CD14-positive monocyte (primary cell): ENCODE data around the gene UBA1. TPM values are rescaled to one million over a fixed set of nuclear protein-coding genes. Genes with fewer than 3 reads are reported as not detected.

Experiments
- DNase-seq, 3 donors: peaks; one replicate each; pipeline ENCODE4 v3.0.0-alpha.2; 2011 to 2022
- H2AFZ ChIP-seq: 2 replicates; pipeline ENCODE4 v1.6.0; 2012; ENCODE audit warnings: mild to moderate bottlenecking, low read depth, low read length, inconsistent platforms; ENCODE audit not compliant: insufficient read depth, poor library complexity, severe bottlenecking
- H3K27ac ChIP-seq, 2 donors: 1 replicate in 1 of 2; 2 replicates in 1 of 2; pipeline ENCODE4 v1.5.1; 2012 to 2013; ENCODE audit warnings: low read length in 2 of 2, control low read depth in 1 of 2, inconsistent platforms in 1 of 2, low read depth in 1 of 2, mild to moderate bottlenecking in 1 of 2
- H3K27me3 ChIP-seq, 2 donors: one replicate each; pipeline versions ENCODE4 v1.6.0 to v1.6.1; 2011 to 2013; ENCODE audit warnings: low read length in 2 of 2; ENCODE audit not compliant: control insufficient read depth in 2 of 2, insufficient read depth in 2 of 2
- H3K36me3 ChIP-seq, 2 donors: replicated peaks in 1 of 2; 1 replicate in 1 of 2; 2 replicates in 1 of 2; pipeline versions ENCODE4 v1.5.1 to v1.6.1; 2012 to 2013; ENCODE audit warnings: low read length in 2 of 2, control low read depth in 1 of 2, inconsistent platforms in 1 of 2, mild to moderate bottlenecking in 1 of 2; ENCODE audit not compliant: insufficient read depth in 2 of 2, control insufficient read depth in 1 of 2
- H3K4me1 ChIP-seq, 2 donors: 1 replicate in 1 of 2; 2 replicates in 1 of 2; pipeline versions ENCODE4 v1.5.1 to v1.6.1; 2012 to 2013; ENCODE audit warnings: low read length in 2 of 2, control low read depth in 1 of 2, inconsistent platforms in 1 of 2, mild to moderate bottlenecking in 1 of 2, moderate library complexity in 1 of 2; ENCODE audit not compliant: insufficient read depth in 2 of 2, control insufficient read depth in 1 of 2
- H3K4me2 ChIP-seq: replicated peaks from 2 replicates; pipeline ENCODE3; 2012; ENCODE audit warnings: low read length, moderate library complexity, mild to moderate bottlenecking; ENCODE audit not compliant: poor library complexity, severe bottlenecking; ENCODE audit errors: extremely low read depth
- H3K4me3 ChIP-seq, 3 experiments: fragments of 200-600 bp in 1 of 3; sonication (generic) in 1 of 3; replicated peaks in 1 of 3; 1 replicate in 2 of 3; 2 replicates in 1 of 3; pipeline ENCODE4 v1.5.1; 2011 to 2013; ENCODE audit warnings: low read length in 3 of 3, mild to moderate bottlenecking in 3 of 3, control low read depth in 2 of 3, low read depth in 2 of 3, inconsistent platforms in 1 of 3, moderate library complexity in 1 of 3
- H3K79me2 ChIP-seq: 2 replicates; pipeline ENCODE4 v1.6.0; 2012; ENCODE audit warnings: mild to moderate bottlenecking, control low read depth, inconsistent platforms, low read length, moderate library complexity; ENCODE audit not compliant: insufficient read depth
- H3K9ac ChIP-seq: 2 replicates; pipeline ENCODE4 v1.6.0; 2017; ENCODE audit warnings: low read length, mild to moderate bottlenecking; ENCODE audit not compliant: insufficient read depth, poor library complexity, severe bottlenecking
- H3K9me3 ChIP-seq, 2 donors: replicated peaks in 1 of 2; 1 replicate in 1 of 2; 2 replicates in 1 of 2; pipeline versions ENCODE4 v1.5.1 to v1.6.1; 2012 to 2013; ENCODE audit warnings: low read length in 2 of 2, control low read depth in 1 of 2; ENCODE audit not compliant: control insufficient read depth in 1 of 2, insufficient read depth in 1 of 2
- H4K20me1 ChIP-seq: 2 replicates; pipeline ENCODE4 v1.6.0; 2012; ENCODE audit warnings: mild to moderate bottlenecking, low read length, control low read depth, moderate library complexity; ENCODE audit not compliant: insufficient read depth
- H3K27ac Mint-ChIP-seq, 7 donors: one replicate each; pipeline ENCODE4 v1.8.0; 2020; ENCODE audit warnings: mild to moderate bottlenecking in 7 of 7, mixed read lengths in 7 of 7, moderate library complexity in 6 of 7, inconsistent platforms in 2 of 7
- H3K27me3 Mint-ChIP-seq, 3 donors: one replicate each; pipeline ENCODE4 v1.8.0; 2021 to 2022; ENCODE audit warnings: low read depth in 3 of 3, mild to moderate bottlenecking in 3 of 3, mixed read lengths in 3 of 3, moderate library complexity in 3 of 3, inconsistent platforms in 1 of 3
- H3K36me3 Mint-ChIP-seq, 2 donors: one replicate each; pipeline ENCODE4 v1.8.0; 2020; ENCODE audit warnings: mixed read lengths in 2 of 2, inconsistent platforms in 1 of 2, mild to moderate bottlenecking in 1 of 2
- H3K4me1 Mint-ChIP-seq: one replicate; pipeline ENCODE4 v1.8.0; 2020; ENCODE audit warnings: mild to moderate bottlenecking, mixed read lengths
- H3K4me3 Mint-ChIP-seq, 2 donors: one replicate each; pipeline ENCODE4 v1.8.0; 2020; ENCODE audit warnings: mild to moderate bottlenecking in 2 of 2, mixed read lengths in 2 of 2, moderate library complexity in 1 of 2
- H3K9me3 Mint-ChIP-seq, 7 donors: one replicate each; pipeline ENCODE4 v1.8.0; 2020 to 2022; ENCODE audit warnings: mixed read lengths in 7 of 7, mild to moderate bottlenecking in 6 of 7, moderate library complexity in 6 of 7, inconsistent platforms in 2 of 7
- CTCF ChIP-seq: fragments of 200-600 bp; IDR thresholded peaks from one replicate; pipeline ENCODE4 v1.8.0; 2022; ENCODE audit warnings: antibody characterized with exemption, mild to moderate bottlenecking
- WGBS: methylation state at CpG from one replicate; pipeline ENCODE4 v1.1.5; 2013; ENCODE audit warnings: missing lambda C conversion rate; ENCODE audit not compliant: insufficient coverage; 5-methylcytosine and 5-hydroxymethylcytosine counted together
- intact Hi-C, 2 donors: fragments of 100-400 bp; cut with micrococcal nuclease; formaldehyde crosslinking; loops; one replicate each; pipeline versions ENCODE4 v1.15.0 to v1.15.1; 2023
- polyA plus RNA-seq, 3 donors: library from polyadenylated mRNA; depleted of rRNA in 1 of 3; unstranded in 2 of 3; stranded (reverse) in 1 of 3; fragments of 300-500 nt in 2 of 3; fragments of >200 nt in 1 of 3; fragmentation: Illumina TruSeq in 2 of 3; gene quantifications; 1 replicate in 2 of 3; 2 replicates in 1 of 3; pipeline ENCODE4 v1.2.3, GENCODE V29; 2012 to 2021

UBA1 gene
- polyA plus RNA-seq, 3 donors: 125 to 157 (median 150) TPM

- TF ChIP-seq CTCF: no peak
- H3K27me3 Mint-ChIP-seq: peaks cover 0 to 51% (median 1%) of the 10 kb centered on the region in 3 donors
- no peak overlapping the region for H3K4me3 Mint-ChIP-seq
- H3K36me3 Mint-ChIP-seq: peaks cover 56 to 84% of the 10 kb centered on the region in 2 donors
- H3K4me1 Mint-ChIP-seq: no peaks in the 10 kb centered on the region
- no peak overlapping the region for H3K4me3 ChIP-seq
- peaks cover 76 to 91% of the 10 kb centered on the region in 2 donors for H3K36me3 ChIP-seq
- peaks cover 32% of the 10 kb centered on the region for H4K20me1 ChIP-seq
- H3K9me3 ChIP-seq: no peaks in the 10 kb centered on the region
- H2AFZ ChIP-seq: no peak overlapping the region
- no peak overlapping the region for H3K9ac ChIP-seq
- 100% methylated on average over 3 of the region's 7 CpGs for WGBS
- H3K27ac Mint-ChIP-seq: no peak overlapping the region
- no peak overlapping the region for H3K27ac ChIP-seq
- peaks cover 0 to 1% (median 0%) of the 10 kb centered on the region in 7 donors for H3K9me3 Mint-ChIP-seq
- H3K4me1 ChIP-seq: no peaks in the 10 kb centered on the region
- no peak for DNase-seq
- peaks cover 20% of the 10 kb centered on the region for H3K79me2 ChIP-seq
- H3K4me2 ChIP-seq: no peak overlapping the region
- intact Hi-C loops: no loop called here
- H3K27me3 ChIP-seq: no peaks in the 10 kb centered on the region
These were observed 21.1 kb upstream of the UBA1 start for GRCh38 chrX:47172549-47172948.

- Histone ChIP-seq H3K4me2 (no peak overlapping the region), H4K20me1 (peaks cover 32% of the 10 kb centered on the region), H3K4me1 (no peaks in the 10 kb centered on the region), H2AFZ (no peak overlapping the region), H3K4me3 (no peak overlapping the region), H3K79me2 (peaks cover 14% of the 10 kb centered on the region), H3K27ac (no peak overlapping the region), H3K9me3 (no peaks in the 10 kb centered on the region), H3K36me3 (peaks cover 81 to 97% of the 10 kb centered on the region in 2 donors), H3K9ac (no peak overlapping the region), H3K27me3 (no peaks in the 10 kb centered on the region)
- 97% methylated on average over 6 of the region's 18 CpGs for WGBS
- peaks cover 0 to 1% (median 0%) of the 10 kb centered on the region in 7 donors for H3K9me3 Mint-ChIP-seq
- intact Hi-C loops: no loop called here
- no peak overlapping the region for H3K4me3 Mint-ChIP-seq
- H3K36me3 Mint-ChIP-seq: peaks cover 62 to 91% of the 10 kb centered on the region in 2 donors
- H3K27me3 Mint-ChIP-seq: peaks cover 0 to 55% (median 1%) of the 10 kb centered on the region in 3 donors
- no peaks in the 10 kb centered on the region for H3K4me1 Mint-ChIP-seq
- H3K27ac Mint-ChIP-seq: no peak overlapping the region
- no peak for DNase-seq
- no peak for TF ChIP-seq CTCF
These were observed 20.4 kb upstream of the UBA1 start for GRCh38 chrX:47172971-47173792.
